PC-9 (cell line): Measurements from ENCODE around the gene ATF2.

Experiments
- CTCF ChIP-seq: fragments of 200-600 bp; sonication (generic); conservative IDR thresholded peaks from 2 replicates; pipeline ENCODE4 v1.6.1; 2017; ENCODE audit warnings: mixed run types, antibody characterized with exemption, mild to moderate bottlenecking, moderate library complexity
- EZH2 ChIP-seq: fragments of 200-600 bp; sonication (generic); IDR thresholded peaks from 2 replicates; pipeline ENCODE4 v1.8.0; 2017; ENCODE audit warnings: antibody characterized with exemption, low read depth

- TF ChIP-seq CTCF, result no peak
- no peak for TF ChIP-seq EZH2
Measured at GRCh38 chr2:175158894-175159293, 9.1 kb downstream of the ATF2 start.
